Measurements from ENCODE around the gene TNRC18. TPM values are rescaled to one million over a fixed set of nuclear protein-coding genes. Genes with fewer than 3 reads are reported as not detected.

The TNRC18 gene
- total and polyA plus RNA-seq, 9 of the 15 experiments (the other 6 are each of a cell fraction or from before 2014, with no cell fraction given), result 0.03 to 43.2 (median 18.0) TPM

GRCh38 chr7:5393748-5394147 lies 29.9 kb downstream of the TNRC18 start:
- Histone ChIP-seq H3K9ac (ENCODE audit: insufficient read depth in 1 of 2, low read depth in 2 of 2, low read length in 2 of 2) (no peak overlapping the region), H2AFZ (ENCODE audit: low read depth, low read length) (no peak overlapping the region), H3K9me3 (replicated peaks; ENCODE audit: control insufficient read depth, insufficient read depth, low read depth, low read length) (no peaks in the 10 kb centered on the region), H3K36me3 (ENCODE audit: control insufficient read depth, insufficient read depth, low read length) (peaks cover 29% of the 10 kb centered on the region; the same call in 2 of the 3 replicates), H3K9me1 (ENCODE audit: control insufficient read depth, insufficient read depth, low read length) (no peaks in the 10 kb centered on the region), H3K4me3 (no peak overlapping the region), H3K79me2 (ENCODE audit: control insufficient read depth, insufficient read depth, low read length) (no peaks in the 10 kb centered on the region; the same call in 2 of the 3 replicates), H3K27ac (ENCODE audit: extremely low read depth, low read depth, low read length) (no peak overlapping the region), H4K20me1 (replicated peaks; ENCODE audit: control insufficient read depth, insufficient read depth, low read length) (no peaks in the 10 kb centered on the region), H3K4me2 (ENCODE audit: insufficient read depth, low read length) (no peak overlapping the region), H3K4me1 (replicated peaks in 1 of 2; ENCODE audit: control insufficient read depth in 2 of 2, insufficient read depth in 2 of 2, low read length in 2 of 2) (peaks cover 0 to 18% of the 10 kb centered on the region in 2 experiments; a peak in 1 of 5 replicates), H3K27me3 (ENCODE audit: control insufficient read depth in 2 of 2, insufficient read depth in 2 of 2, low read length in 2 of 2) (no peaks in the 10 kb centered on the region)
- CTCF ChIA-PET (ENCODE audit: low intra/inter-chr PET ratio), result no interaction called here
- intact Hi-C loops (cut with micrococcal nuclease) (no loop called here), in situ Hi-C loops (cut with MboI) (no loop called here)
- BruUV-seq (replicated peaks), result no TSS peak
- DNase-seq (ENCODE audit: extremely low read depth in 1 of 4, low spot score in 3 of 4) (no peak), ATAC-seq (no peak), FAIRE-seq (no peak)
- 90% methylated on average over 7 of the region's 8 CpGs for WGBS (ENCODE audit: insufficient coverage, low coverage, missing lambda C conversion rate)
- no peak for TF ChIP-seq ZBTB5 (IDR thresholded peaks at IDR 0.05)
- no peak for TF ChIP-seq ZNF57 (CRISPR knock-in tag; IDR thresholded peaks at IDR 0.05)
- peak; percentile 20 for TF ChIP-seq RBM25 (IDR thresholded peaks at IDR 0.05; ENCODE audit: low read depth, low read length, severe bottlenecking)
- no peak for TF ChIP-seq GABPA (tag; conservative IDR thresholded peaks at IDR 0.05; ENCODE audit: low read depth)
- TF ChIP-seq ZNF121 (CRISPR knock-in tag; conservative IDR thresholded peaks at IDR 0.05), result peak; percentile 84
- TF ChIP-seq ZNF280B (CRISPR knock-in tag; IDR thresholded peaks at IDR 0.05), result no peak
- TF ChIP-seq BRCA1 (IDR thresholded peaks at IDR 0.05), result no peak
- TF ChIP-seq BRCA1 (CRISPR knock-in tag; IDR thresholded peaks at IDR 0.05), result no peak
- TF ChIP-seq, protein P1, sequence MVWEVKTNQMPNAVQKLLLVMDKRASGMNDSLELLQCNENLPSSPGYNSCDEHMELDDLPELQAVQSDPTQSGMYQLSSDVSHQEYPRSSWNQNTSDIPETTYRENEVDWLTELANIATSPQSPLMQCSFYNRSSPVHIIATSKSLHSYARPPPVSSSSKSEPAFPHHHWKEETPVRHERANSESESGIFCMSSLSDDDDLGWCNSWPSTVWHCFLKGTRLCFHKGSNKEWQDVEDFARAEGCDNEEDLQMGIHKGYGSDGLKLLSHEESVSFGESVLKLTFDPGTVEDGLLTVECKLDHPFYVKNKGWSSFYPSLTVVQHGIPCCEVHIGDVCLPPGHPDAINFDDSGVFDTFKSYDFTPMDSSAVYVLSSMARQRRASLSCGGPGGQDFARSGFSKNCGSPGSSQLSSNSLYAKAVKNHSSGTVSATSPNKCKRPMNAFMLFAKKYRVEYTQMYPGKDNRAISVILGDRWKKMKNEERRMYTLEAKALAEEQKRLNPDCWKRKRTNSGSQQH (CRISPR knock-in tag; IDR thresholded peaks at IDR 0.05), result no peak
- POLR2A ChIA-PET, result interaction anchor here (0.8 to 1.2 kb wide), 3 partner anchors 11 to 22 kb away, joined by 3 read pairs; no protein-coding TSS in a partner anchor
